HL-60 (cell line): ENCODE data around the gene NNMT.
A peak's percentile ranks its signal among the peaks of the same experiment; 100 is the strongest.

Source experiments
- DNase-seq, 2 experiments: peaks; one replicate each; pipeline ENCODE4 v3.0.0-alpha.2; 2010 to 2020; ENCODE audit warnings: low read depth in 1 of 2, low spot score in 1 of 2
- H3K27ac ChIP-seq: fragments of 250-450 bp; sonication (Bioruptor Pico); replicated peaks from 2 replicates; pipeline ENCODE4 v1.5.1; 2020; ENCODE audit warnings: mild to moderate bottlenecking, moderate library complexity
- H3K27me3 ChIP-seq: fragments of 250-450 bp; sonication (Bioruptor Pico); 2 replicates; pipeline ENCODE4 v1.5.1; 2021; ENCODE audit warnings: mild to moderate bottlenecking, moderate library complexity; ENCODE audit not compliant: insufficient read depth, poor library complexity, severe bottlenecking
- H3K4me3 ChIP-seq: replicated peaks from 2 replicates; pipeline ENCODE4 v1.5.1; 2011; ENCODE audit warnings: mild to moderate bottlenecking, control low read depth, low read length; ENCODE audit not compliant: insufficient read depth
- CTCF ChIP-seq: IDR thresholded peaks from one replicate; pipeline ENCODE4 v1.5.1; 2011; ENCODE audit warnings: low read length, control low read depth, inconsistent platforms; ENCODE audit not compliant: insufficient read depth
- GABPA ChIP-seq: IDR thresholded peaks from 2 replicates; pipeline ENCODE4 v1.6.1; 2012; ENCODE audit warnings: low read depth
- POLR2AphosphoS5 ChIP-seq: IDR thresholded peaks from 2 replicates; pipeline ENCODE4 v1.6.1; 2012; ENCODE audit warnings: low read depth
- REST ChIP-seq: IDR thresholded peaks from 2 replicates; pipeline ENCODE4 v1.6.1; 2012; ENCODE audit warnings: low read depth; ENCODE audit not compliant: insufficient replicate concordance
- SPI1 ChIP-seq: IDR thresholded peaks from 2 replicates; pipeline ENCODE4 v1.6.1; 2012; ENCODE audit warnings: low read depth, mild to moderate bottlenecking, borderline replicate concordance

NNMT gene

GRCh38 chr11:114260483-114260882 lies 35.7 kb upstream of the NNMT start:
- H3K27me3 ChIP-seq: peaks cover 2% of the 10 kb centered on the region
- no peak overlapping the region for H3K4me3 ChIP-seq
- no peak for TF ChIP-seq POLR2AphosphoS5
- TF ChIP-seq REST: no peak
- no peak for TF ChIP-seq GABPA
- TF ChIP-seq CTCF: no peak
- DNase-seq: no peak
- H3K27ac ChIP-seq: no peak overlapping the region

- H3K27me3 ChIP-seq: peaks cover 2% of the 10 kb centered on the region
- H3K27ac ChIP-seq: no peak overlapping the region
- H3K4me3 ChIP-seq: no peak overlapping the region
- TF ChIP-seq REST (no peak), GABPA (no peak)
- no peak for DNase-seq
These were observed 34.4 kb upstream of the NNMT start for GRCh38 chr11:114261791-114262190.

- no peak overlapping the region for H3K4me3 ChIP-seq
- no peak for TF ChIP-seq REST
- no peak for TF ChIP-seq GABPA
- TF ChIP-seq CTCF: peak; percentile 45
- TF ChIP-seq POLR2AphosphoS5: no peak
- TF ChIP-seq SPI1: peak; percentile 94
- H3K27ac ChIP-seq: no peak overlapping the region
- peaks cover 2% of the 10 kb centered on the region for H3K27me3 ChIP-seq
- DNase-seq: peak in 1 of 2 experiments; percentile 44
These were observed 33.3 kb upstream of the NNMT start for GRCh38 chr11:114262681-114263512.
